Coronary artery (tissue), 2 donors: ENCODE results near the gene CDC42.

Source experiments
- DNase-seq: peaks from one replicate; pipeline ENCODE4 v3.0.0-alpha.2; 2017; ENCODE audit warnings: low spot score
- H3K27ac ChIP-seq, 2 donors: fragments of 200-600 bp; sonication (generic); one replicate each; pipeline ENCODE4 v1.5.1; 2016 to 2019
- H3K4me3 ChIP-seq: fragments of 200-600 bp; sonication (generic); 2 replicates; pipeline ENCODE4 v1.5.1; 2016; ENCODE audit warnings: mild to moderate bottlenecking, moderate library complexity
- CTCF ChIP-seq: fragments of 200-600 bp; sonication (generic); IDR thresholded peaks from one replicate; pipeline ENCODE4 v1.5.1; 2019; ENCODE audit warnings: antibody characterized with exemption

CDC42 gene

DNA sequence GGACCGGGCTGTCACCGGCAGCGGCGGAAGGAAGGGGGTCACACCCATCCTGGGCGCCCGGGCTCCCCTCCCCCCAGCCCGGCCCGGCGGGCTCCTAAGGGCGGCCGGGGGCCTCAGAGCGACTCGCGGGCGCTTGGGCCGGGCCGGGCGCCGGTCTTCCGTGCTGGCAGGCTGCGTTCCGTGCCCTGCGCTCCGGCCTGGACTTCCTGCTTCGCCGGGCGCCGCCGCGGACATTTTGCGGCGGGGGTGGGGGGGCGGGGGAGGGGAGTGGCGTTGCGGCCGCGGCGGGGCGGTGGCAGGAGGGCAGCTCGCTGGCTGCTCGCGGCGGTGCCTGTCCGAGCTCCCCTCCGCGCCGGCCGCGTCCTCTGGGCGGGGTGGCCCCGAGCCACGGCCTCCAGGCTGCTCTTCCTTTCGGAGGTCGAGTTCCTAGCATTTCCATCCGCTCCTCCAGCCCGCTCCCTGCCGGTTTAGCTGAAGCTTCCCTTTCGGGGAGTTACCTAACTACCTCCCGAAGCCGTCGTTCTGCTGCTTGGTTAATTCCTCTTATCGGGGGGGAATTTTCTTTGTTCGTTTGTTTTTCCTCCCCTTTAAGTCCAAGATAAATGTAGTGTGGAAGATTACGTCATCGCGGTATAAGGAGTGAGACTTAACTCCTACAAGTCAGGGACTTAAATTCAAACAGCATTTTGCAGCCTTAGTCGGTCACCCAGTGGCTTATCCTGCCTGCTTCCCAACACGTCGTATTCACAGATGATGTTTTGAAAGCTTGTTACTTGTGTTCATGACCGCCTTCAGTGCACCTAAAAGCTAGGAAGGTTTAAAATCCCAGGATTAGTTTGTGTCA is 730 bp downstream of the CDC42 start:
- peak overlapping the region; percentile 100 for H3K27ac ChIP-seq
- no peak for TF ChIP-seq CTCF
- peak overlapping the region; percentile 96 for H3K4me3 ChIP-seq
- peak; percentile 77 for DNase-seq

DNA sequence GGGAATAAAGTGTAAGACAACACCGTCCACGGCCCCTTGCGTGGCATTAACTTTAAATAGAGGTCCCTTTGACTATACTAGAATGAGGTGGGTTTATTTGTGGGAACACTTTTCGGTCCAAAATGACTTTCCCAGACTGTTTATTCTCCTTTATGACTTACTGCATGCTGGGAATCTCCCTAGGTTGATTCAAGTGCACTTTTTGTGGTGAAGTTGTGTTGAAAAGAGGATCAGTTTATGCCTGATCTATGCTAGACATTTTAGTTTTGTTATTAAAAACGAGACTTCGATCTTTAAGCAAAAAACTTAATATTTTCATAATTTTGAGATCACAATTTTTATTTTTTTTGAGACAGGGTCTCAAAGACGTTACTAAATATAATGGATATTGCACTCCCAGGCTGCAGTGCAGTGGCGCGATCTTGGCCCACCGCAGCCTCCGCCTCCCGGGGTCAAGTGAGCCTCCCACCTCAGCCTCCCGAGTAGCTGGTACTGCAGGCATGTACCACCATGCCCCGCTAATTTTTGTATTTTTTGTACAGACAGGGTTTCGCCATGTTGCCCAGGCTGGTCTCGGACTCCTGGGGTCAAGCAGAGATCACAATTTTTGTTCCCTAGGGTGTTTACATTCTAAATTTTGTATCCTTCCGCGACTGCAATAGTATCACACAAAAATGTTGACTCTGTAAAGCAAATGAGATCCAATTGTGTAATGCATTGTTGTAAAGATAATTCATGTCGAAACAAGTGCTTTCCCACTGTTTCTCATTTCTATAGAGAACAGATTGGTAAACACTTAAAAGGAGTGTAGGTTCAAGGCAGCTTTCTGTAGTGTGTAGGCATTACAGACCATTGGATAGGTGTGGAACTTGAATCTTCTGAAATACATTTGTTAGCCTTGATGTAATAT is 1.6 kb downstream of the CDC42 start:
- no peak for DNase-seq
- Histone ChIP-seq H3K4me3 (peak overlapping the region; percentile 96), H3K27ac (peak overlapping the region; percentile 100)
- no peak for TF ChIP-seq CTCF

DNA sequence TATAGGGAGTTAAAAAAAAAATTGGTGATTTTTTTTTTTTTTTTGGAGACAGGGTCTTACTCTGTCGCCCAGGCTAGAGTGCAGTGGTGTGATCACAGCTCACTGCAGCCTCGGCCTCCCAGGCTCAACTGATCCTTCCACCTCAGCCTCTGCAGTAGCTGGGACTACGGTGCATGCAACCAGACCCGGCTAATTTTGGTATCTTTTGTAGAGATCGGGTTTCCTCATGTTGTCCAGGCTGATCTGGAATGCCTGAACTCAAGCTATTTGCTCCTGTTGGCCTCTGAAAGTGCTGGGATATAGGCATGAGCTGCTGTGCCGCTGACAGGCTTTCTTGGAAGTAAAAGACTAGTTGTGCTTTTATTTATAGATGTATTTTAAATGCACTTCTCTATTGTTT is 3.0 kb downstream of the CDC42 start:
- DNase-seq = no peak
- no peak for TF ChIP-seq CTCF
- Histone ChIP-seq H3K4me3 (no peak overlapping the region), H3K27ac (no peak overlapping the region)

DNA sequence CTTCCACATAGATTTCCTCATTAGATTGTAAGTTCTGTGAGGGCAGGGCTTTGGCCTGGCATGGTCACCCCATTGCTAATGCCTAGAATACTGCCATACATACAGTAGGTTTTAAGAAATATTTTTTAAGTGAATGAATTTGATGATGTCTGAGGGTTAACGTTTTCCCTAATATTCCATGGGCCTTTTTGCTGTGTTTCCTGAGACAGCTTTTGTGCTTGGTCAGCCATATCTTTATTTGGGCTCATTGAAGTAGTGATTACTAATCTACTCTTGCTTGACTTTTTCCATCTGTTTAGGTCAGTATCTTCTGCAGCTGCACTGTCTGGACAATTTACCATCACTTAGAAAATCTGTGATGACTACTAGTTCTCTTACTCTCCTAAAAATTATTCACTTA is 3.5 kb downstream of the CDC42 start:
- no peak for DNase-seq
- TF ChIP-seq CTCF = no peak
- peak overlapping the region; percentile 19 for H3K4me3 ChIP-seq
- H3K27ac ChIP-seq = no peak overlapping the region

GRCh38 chr1:22056936-22057335 is 4.4 kb downstream of the CDC42 start:
- TF ChIP-seq CTCF = no peak
- DNase-seq = no peak
- no peak overlapping the region for H3K27ac ChIP-seq
- H3K4me3 ChIP-seq = peak overlapping the region; percentile 19

GRCh38 chr1:22057861-22058260 is 5.4 kb downstream of the CDC42 start:
- DNase-seq = no peak
- no peak for TF ChIP-seq CTCF
- H3K27ac ChIP-seq = no peak overlapping the region
- H3K4me3 ChIP-seq = no peak overlapping the region
